ENCODE results near the gene CARD9.
"Not testable (repeated sequence)": the region's sequence is repeated elsewhere in the genome, so short reads cannot be mapped to it uniquely, and the experiment has no call there.

The CARD9 gene

DNA sequence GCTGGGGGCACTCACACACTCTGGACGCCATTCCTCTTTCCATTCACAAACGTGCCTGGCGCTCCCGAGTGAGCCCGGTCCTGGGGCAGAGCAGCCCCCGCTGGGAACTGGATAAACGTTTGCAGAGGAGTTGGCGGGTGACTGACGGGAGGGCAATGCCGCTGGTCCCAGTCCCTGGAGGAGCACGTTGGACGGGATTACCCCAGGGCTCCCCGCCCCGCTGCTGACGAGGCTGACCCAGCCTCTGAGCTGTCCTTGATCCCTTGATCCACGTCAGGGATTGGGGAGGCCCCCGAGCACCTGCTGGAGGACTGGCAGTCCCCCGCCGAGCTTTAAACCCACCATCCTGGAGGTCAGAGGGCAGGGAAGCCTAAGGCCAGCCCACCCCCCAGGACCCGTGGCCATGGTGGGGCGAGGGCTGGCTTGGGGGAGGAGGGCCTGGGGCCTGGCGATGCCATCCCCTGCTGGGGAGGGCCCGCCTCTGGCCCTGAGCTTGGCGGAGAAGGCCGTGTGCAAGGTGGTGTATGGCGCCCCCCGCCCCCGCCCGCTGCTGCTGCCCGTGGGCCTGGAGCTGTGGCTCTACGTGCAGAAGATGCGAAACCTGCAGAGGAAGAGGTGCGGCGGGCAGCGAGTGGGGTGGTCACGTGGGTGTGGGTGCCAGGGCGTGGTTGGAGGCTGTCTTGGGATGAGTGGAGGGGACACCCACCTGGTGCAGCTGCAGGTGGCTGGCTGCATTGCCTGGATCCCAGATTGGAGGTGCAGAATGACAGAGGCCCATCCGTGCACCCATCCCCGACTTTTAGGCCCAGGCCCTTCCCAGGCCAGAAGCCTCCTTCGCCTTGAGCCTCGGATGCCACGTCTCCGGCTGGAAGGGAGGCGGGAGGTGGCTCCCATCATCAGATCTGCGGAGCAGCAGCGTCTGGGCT lies 41.6 kb downstream of the CARD9 start:
- DNase-seq: no peak

DNA sequence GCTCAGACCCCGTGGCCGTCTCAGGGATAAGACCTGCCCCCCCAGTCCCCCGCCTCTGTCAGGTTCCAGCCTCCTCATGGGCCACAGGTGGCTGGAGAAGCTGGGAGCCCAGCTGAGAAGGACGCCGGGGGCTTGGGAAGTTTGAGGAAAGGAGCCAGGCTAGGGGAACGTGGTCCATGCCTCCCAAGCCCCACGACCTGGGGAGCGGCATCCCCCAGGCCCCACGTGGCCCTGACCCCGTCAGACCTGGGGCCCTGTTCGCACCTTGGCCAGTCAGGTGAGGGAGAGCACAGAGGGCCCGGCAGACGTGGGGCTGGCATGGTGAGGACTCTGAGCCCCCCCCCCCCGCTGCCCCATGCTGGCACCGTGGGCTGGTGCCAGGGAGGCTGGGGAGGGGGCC lies 42.4 kb downstream of the CARD9 start:
- no peak for DNase-seq

DNA sequence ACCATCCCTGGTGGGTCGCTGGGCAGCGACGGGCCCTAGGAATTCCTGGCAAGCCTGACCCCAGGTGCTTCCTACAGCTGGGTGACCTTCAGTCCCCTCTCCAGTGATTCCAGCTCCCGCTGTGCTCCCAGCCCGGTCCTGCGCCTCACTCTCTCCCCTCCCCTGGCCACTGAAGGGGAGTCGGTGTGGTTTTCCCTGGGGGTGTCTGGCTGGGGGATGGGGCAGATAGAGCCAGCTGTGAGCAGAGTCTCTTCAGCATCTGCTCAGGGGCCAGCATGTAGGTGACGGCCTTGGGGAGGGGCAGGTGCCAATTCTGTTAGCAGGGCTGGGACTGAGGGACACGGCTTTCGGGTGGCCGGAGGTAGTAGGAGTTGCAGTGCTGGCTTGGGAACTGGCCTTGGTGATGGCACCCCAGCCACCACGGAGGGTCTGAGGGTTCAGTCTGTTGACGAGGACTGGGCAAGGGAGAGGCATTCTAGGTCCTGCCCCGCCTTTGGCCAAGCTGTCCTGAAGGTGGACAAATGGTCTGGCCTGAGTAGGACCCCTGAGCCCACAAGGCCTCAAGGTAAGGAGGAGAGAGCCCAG lies 43.0 kb downstream of the CARD9 start:
- no peak for DNase-seq

DNA sequence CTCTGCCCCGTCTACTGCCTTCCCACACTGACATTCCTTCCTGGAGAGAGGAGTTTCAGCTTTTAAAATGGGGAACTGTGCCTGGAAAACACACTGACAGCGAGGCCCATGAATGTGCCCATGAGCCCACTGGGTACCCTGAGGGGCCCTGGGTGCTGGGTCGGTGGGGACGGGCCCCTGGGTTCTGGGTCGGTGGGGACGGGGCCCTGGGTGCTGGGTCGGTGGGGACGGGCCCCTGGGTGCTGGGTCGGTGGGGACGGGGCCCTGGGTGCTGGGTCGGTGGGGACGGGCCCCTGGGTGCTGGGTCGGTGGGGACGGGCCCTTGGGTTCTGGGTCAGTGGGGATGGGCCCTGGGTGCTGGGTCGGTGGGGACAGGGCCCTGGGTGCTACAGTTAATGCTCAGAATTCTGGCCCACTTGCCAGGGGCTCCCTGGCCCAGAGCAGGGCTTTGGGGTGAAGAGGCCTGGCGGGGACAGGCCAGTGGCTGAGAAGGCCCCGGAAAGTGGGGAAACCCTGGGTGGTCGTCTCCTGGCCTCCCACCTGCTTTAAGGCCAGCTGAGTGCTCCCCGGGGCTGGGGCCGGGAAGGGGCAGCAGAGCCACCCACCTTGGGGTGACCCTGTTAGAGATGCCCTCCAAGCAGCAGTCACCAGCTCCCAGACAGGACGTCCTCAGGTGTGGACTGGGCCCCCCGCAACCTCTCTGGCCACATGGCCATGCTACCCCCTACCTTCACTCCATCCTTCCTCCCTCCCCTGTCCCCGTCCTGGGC lies 43.6 kb downstream of the CARD9 start:
- no peak for DNase-seq

DNA sequence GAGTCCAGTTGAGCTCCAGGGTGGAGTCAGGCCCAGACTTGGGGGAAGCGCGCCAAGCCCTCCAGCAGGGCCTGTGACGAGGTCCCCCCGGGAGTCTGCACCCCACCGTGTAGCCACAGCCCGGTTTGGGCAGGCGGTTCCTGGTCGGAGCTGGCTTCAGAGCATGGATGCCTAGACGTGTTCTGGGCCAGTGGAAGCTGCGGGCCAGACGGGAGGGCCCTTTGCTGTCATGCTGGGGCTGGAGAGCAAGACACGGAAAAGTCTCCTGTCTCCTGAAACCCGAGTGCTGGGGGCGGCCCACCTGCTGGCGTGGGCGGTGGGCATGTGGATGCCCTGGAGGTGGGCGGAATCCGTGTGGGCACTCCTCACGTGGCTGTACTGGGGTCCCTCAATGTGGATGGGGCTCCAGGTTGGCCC lies 44.2 kb downstream of the CARD9 start:
- DNase-seq: no peak

DNA sequence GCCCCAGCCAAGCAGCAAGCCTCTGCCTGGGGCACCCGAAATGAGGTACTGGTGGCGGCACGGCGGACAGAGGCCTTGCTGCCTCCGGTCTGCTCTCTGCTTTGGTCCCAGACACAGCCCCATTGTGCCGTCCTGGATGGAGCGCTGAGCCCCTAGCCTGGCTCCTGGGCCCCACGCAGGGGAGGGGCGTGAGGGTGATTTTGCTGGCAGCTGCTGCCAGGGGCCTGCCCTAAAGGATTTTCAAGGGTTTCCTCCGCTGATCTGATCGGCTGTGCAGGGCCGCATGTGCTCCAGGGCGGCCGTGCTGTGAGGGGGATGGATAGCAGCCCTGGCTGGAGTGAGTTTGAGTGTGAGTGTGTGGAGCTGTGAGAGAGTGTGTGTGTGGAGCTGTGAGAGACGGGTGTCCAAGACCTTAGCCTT lies 44.8 kb downstream of the CARD9 start:
- no peak for DNase-seq

DNA sequence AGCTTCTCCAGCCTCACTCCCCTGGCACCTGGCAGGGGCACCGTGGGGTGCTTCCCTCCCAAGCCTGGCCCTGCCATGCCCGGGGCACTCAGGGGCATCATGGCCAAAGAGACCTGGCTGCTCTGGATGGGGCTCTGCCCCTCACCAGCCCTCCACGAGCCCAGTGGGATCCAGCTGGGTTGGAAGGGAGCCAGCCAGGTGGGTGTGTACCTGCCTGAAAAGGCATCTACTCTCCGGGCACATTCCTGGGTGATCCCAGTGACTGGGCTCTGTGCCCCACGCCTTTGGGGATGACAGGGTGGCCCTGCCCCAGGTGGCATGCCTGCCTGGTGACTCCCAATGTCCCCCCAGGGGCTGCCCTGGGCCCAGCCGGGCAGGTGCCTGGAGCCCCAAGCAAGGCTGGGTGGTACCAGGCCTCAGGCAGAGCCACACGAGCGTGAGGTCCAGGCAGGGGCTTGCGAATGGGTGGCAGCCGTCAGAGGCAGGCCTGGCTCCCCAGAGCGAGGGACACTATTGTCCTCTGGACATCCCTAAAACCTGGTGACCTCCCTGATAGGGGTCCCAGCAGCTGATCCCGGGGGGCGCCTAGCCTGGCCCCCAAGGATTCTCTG lies 45.4 kb downstream of the CARD9 start:
- DNase-seq: no peak

DNA sequence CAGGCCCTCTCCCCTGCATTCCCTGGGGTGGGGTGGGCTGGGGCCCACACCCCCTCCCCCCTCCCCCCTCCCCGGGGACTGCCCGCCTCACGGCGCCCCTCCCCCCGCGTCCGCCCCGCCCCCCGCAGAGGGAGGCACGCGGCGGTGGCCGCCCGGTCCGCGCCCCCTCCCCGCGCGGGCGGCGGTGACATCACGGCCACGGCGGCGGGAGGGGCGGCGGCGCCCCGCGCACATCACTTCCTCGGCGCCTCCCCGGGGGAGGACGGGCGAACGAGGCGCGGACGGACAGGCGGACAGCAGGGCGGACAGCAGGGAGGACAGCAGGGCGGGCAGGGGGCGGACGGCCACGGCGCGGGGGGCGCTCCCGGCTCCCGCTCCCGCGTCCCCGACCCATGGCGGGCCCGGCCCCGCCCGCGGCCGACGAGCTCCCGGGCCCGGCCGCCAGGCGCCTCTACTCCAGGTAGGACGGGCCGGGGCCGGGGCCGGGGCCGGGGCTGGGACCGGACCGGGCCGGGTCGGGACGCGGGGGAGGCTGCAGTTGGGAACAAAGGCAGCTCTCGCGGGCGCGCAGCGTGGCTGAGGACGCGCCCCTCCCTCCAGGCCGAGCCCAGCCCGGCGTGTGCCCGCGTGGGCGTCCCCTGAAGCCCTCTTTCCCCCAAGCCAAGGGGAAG lies 46.0 kb downstream of the CARD9 start, which contains the start of gene GPSM1:
Gene GPSM1 (plus strand): TSS at position 236 of the 671 bp plus-strand sequence. CDS start 157 bp downstream, at position 393.
- DNase-seq: peak; percentile 37

DNA sequence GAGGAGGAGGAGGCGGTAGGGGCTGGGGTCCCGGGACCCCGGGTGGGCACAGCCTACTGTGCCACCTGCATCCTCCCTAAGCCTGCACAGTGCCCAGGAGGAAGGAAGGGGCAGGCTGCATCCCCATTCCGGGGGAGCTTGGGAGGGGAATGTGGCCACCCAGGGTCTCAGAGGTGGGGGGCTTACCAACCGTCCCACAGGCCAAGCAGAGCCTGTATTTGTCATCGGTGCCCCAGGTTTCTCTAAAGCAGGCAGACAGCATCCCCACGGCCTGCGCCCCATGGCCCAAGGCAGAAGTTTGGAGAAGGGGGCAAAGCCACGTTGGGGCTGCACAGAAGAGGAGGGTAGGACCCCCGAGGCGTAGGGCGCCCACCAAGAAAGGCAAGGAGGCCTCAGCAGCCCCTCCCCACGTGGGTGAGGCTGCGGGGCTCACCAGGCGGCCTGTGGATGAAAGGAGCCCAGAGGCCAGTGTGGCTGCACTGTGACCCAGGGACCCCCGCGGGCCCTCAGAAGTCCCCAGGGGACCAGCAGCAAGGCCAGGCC lies 46.6 kb downstream of the CARD9 start:
- DNase-seq: no peak

DNA sequence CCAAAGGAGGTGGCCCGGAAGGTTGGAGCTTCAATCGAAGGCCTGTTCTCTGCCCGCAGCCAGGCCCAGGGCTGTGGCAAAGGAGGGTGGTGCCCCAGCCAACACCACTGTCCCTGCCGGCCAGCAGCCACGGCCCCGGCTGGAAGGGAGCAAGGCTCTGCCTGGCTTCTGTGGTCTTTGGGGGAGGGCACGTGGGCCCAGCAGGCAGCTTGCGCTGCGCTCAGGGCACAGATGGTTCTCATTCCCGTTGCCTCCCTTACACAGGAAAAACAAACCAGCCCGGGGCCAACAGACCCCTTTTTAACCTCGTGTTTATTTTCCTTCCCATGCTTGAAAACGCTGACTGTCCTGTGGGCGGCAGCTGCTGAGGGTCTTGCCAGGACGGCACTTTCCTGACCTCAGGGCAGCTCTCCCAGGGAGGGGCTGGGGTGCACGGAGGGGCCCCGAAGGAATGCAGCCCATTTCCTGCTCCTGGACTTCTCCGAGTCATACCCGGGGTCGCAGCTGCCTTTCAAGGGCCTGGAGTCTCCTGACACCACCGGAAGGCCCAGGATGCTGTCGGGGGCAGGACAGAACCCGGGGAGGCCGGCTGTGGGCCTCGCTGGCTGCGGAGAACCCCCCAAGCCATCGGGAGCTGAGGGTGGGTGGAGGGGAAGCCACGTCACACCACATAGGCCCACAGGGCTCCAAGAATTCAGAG lies 47.3 kb downstream of the CARD9 start:
- no peak for DNase-seq

DNA sequence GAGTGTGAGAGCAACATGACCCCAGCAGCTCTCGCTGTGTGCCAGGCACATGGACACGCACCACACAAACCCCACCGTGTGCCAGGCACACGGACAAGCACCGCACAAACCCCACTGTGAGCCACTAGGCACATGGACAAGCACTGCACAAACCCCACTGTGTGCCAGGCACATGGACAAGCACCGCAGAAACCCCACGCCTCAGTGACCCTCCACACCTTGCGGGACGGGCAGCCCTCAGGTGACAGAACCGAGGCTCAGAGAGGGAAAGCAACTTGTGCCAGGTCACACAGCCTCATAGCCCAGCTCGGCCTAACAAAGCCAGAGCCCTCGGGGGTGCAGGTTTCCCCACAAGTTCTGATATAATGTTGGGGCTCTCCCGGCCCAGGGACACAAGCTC lies 48.1 kb downstream of the CARD9 start:
- no peak for DNase-seq

DNA sequence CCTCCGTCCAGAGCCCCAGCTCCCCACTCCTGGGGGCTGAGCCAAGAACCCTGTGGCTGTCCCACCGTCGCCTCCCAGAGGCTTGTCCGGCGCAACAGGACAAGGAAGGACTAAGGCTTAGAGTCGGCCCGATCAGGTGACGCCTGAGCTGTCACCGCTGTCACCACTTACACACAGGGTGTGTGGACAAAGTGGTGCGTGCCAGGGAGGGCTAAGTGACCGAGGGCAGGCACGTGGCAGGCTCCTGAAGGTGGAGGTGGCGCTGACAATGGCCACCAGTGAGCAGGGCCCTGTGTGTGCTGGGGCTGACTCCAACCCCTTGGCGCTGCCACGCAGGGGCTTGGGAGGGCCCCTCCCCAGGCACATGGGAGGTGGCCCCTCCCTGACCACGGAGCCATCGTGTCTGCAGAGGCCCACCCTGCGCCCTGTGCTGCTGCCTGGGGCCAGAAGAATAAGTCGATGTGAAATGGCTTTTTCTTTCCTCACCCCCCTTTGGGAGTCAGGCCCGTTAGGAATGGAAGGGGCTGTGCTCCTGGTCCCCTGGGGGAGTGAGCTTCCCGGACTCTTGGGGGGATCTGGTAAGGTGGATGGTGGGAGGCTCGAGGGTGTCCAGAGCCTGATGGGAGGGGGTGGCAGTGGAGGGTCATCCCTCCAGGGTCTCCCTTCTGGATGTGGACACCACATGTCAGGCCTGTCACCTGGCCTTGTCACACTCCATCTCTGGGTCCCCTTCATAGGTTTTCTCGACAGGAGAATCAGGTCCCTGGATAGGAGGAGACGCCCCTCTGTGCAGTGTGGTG lies 48.8 kb downstream of the CARD9 start:
- DNase-seq: no peak

DNA sequence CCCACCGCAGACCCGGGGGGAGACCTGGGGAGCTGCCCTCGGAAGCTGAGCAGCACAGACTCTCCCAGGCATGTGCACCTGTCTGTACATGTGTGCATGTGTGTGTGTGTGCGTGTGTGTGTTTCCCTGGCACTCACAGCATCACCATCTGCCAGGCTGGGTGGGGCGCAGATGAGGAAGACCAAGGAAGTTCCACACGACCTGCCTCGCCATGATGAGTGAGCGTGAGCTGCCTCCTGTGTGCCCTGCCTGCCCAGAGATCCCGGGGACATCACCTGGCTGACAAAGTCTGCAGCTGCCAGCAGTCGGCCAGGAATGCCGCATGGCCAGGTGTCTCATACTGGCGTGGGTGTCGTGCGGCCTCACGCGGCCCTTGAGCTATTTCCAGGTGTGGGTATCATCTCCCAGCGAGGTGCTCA lies 50.1 kb downstream of the CARD9 start:
- no peak for DNase-seq

DNA sequence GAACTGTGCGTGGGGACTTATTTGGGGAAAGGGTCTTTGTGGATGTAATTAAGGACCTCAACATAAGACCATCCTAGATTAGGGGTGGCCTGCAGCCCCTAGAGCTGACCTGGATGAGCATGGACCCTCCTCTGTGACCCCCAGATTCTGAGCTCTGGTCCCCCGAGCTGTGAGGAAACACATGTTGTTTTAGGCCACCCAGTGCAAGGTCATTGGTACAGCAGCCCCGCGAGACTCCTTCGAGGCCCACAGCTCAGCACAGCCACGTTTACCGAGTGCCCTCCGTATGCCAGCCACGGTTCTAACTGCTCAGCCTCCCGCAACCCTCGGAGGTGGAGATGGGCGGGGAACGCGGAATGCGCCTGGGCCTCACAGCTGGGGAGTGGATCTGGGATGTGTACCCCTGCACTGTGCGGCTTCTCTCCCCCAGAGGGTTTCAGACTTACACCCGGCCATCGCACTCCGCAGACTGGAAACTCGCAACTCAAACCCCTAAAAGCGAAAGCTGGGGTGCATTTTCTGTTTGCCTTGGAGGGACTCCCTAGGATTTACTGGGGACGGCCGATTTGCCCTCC lies 50.6 kb downstream of the CARD9 start:
- no peak for DNase-seq

DNA sequence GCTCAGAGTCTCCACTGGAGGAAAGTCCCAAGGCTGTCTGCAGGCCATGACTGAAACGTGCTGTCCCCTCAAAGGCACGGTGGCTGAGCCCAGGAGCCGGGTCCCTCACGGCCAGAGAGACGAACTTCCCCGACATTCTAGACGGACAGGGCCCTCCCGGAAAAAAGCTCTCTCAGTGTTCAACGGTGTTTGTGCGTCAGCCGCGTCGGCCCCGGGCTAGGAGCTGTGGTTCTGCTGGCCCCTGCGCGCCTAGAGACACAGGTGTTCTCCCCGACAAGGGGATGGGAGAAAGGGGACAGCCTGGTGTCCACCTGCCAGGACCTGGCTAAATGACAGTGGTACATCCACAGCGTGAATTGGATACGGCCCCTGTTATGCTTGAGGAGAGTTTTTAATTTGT lies 51.9 kb downstream of the CARD9 start:
- no peak for DNase-seq

DNA sequence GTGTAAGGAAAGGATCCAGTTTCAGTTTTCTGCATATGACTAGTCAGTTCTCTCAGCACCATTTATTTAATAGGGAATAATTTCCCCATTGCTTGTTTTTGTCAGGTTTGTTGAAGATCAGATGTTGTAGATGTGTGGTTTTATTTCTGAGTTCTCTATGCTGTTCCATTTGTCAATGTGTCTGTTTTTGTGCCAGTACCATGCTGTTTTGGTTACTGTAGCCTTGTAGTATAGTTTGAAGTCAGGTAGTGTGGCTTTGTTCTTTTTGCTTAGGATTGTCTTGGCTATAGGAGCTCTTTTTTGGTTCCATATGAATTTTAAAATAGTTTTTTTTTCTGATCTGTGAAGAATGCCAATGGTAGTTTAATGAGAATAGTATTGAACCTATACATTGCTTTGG lies 52.5 kb downstream of the CARD9 start:
- DNase-seq: not testable (repeated sequence)

DNA sequence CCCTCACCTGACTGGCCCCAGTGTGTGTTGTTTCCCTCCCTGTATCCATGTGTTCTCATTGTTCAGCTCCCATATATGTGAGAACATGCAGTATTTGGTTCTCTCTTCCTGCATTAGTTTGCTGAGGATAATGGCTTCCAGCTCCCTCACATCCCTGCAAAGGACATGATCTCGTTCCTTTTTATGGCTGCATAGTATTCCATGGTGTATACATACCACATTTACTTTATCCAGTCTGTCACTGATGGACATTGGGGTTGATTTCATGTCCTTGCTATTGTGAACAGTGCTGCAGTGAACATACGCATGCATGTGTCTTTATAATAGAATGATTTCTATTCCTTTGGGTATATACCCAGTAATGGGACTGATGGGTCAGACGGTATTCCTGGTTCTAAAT lies 53.5 kb downstream of the CARD9 start:
- not testable (repeated sequence) for DNase-seq

DNA sequence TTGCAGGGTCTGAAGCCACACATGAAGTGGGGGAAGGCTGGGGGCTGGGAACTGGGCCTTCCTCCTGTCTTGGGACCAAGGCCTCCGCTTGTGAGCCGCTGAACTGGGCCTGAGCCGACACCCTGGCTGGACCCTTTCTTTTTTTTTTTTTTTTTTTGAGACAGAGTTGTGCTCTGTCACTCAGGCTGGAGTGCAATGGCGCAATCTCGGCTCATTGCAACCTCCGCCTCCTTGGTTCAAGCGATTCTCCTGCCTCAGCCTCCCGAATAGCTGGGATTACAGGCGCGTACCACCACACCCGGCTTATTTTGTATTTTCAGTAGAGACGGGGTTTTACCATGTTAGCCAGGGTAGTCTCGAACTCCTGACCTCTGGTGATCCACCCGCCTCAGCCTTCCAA lies 54.2 kb downstream of the CARD9 start:
- DNase-seq: not testable (repeated sequence)

DNA sequence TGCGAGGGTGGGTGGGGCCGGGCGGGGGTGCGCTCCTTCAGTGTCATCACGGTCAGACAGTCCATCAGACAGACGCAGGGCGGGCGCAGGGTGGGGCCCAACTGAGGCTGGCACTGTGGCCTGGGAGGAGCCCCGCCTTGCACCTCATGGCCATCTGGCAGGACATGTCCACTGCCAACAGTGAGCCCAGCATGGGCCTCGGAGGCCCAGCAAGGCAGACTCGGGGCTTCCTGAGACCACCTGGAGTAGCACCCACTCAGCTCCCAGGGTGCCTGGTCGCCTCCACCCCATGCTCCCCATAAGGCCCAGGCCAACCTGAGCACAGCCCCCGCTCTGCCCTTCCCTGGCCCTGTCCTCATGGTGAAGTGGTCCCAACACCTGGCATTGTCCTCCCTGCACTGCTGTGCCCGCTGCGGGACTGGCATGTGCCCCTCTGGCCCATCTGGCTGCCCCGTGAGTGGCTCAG lies 54.7 kb downstream of the CARD9 start:
- no peak for DNase-seq
